ENCODE results near the gene ZNF76. TPM values are rescaled to one million over a fixed set of nuclear protein-coding genes. Genes with fewer than 3 reads are reported as not detected.

ZNF76 gene
- total and polyA plus RNA-seq, 10 of the 15 experiments (the other 5 are each of a cell fraction or from before 2014, with no cell fraction given), result 2.8 to 41.0 (median 24.8) TPM

DNA sequence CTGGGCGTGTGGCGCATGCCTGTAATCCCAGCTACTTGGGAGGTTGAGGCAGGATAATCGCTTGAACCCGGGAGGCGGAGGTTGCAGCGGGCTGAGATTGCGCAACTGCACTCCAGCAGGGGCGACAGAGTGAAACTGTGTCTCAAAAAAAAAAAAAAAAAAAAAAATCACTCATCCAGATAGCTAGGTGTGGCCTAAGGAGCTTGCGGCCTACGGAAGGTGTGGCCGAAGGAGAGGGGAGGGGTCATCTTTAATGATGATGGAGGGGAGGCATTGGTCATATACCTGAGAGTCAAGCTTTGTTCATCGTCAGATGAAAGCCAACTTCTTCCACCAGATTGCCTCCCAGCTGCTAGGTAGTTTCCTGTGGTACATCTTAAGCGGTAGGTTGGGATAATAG is 82.0 kb downstream of the ZNF76 start:
- no peaks in the 10 kb centered on the region for H3K9me3 ChIP-seq (replicated peaks; ENCODE audit: control insufficient read depth, insufficient read depth, low read length)
- H3K79me2 ChIP-seq (ENCODE audit: control insufficient read depth, insufficient read depth, low read length), result peaks cover 31% of the 10 kb centered on the region
- no peak overlapping the region for H3K9ac ChIP-seq (ENCODE audit: control insufficient read depth, insufficient read depth, low read length)
- H3K27ac ChIP-seq (ENCODE audit: control insufficient read depth, insufficient read depth), result no peak overlapping the region
- DNase-seq (ENCODE audit: low read depth, low spot score) (no peak), FAIRE-seq (no peak), ATAC-seq (no peak)
- no peak overlapping the region for H3K4me2 ChIP-seq (ENCODE audit: control insufficient read depth, insufficient read depth)
- intact Hi-C loops (cut with micrococcal nuclease; ENCODE audit: unreplicated experiment), result loop anchor here (10.0 kb wide), 1 partner anchor 393 kb away; the partner anchor contains the start of gene ARMC12
- H2AFZ ChIP-seq (ENCODE audit: control insufficient read depth, low read depth, low read length), result no peak overlapping the region
- RAD21 ChIA-PET (ENCODE audit: unreplicated experiment), result interaction anchor here (0.7 to 5.8 kb wide), 10 partner anchors 14 to 126 kb away, joined by 3 to 125 read pairs (median 6); partner anchors contain the start of genes DEF6, FANCE and RPL10A
- in situ Hi-C loops (cut with MboI), result loop anchor here (5.0 kb wide), 1 partner anchor 111 kb away; the partner anchor contains the start of gene FANCE
- no peaks in the 10 kb centered on the region; the same call in 1 of the 2 replicates for H3K4me1 ChIP-seq (ENCODE audit: control insufficient read depth, insufficient read depth, low read length)
- BruUV-seq (replicated peaks), result no TSS peak
- CTCF ChIA-PET, result interaction anchor here (0.7 to 6.8 kb wide), 21 partner anchors 7 to 395 kb away, joined by 3 to 177 read pairs (median 4); partner anchors contain the start of genes ARMC12, DEF6, FANCE and RPL10A
- H3K4me3 ChIP-seq, result no peak overlapping the region
- no peaks in the 10 kb centered on the region for H3K27me3 ChIP-seq (replicated peaks in 1 of 2; ENCODE audit: control insufficient read depth in 2 of 2, insufficient read depth in 2 of 2, low read length in 1 of 2)
- POLR2A ChIA-PET, result interaction anchor here (0.5 to 1.2 kb wide), 10 partner anchors 36 to 210 kb away, joined by 3 to 7 read pairs (median 4); no protein-coding TSS in a partner anchor
- H3K36me3 ChIP-seq (ENCODE audit: control insufficient read depth in 2 of 2, insufficient read depth in 2 of 2, low read length in 1 of 2), result 0 out of 4 replicates have a peak, but pooled peaks cover 0 to 3% of the 10 kb centered on the region in 2 experiments
- WGBS (ENCODE audit: insufficient coverage, insufficient replicate concordance, low lambda C conversion rate, missing lambda C conversion rate), result 62% methylated on average over 7 of the region's 13 CpGs
- H4K20me1 ChIP-seq (ENCODE audit: control insufficient read depth, insufficient read depth), result no peaks in the 10 kb centered on the region
- SMC1A ChIA-PET (ENCODE audit: uncharacterized antibody, unreplicated experiment), result interaction anchor here (1.0 to 5.8 kb wide), 7 partner anchors 9 to 126 kb away, joined by 3 to 116 read pairs (median 10); partner anchors contain the start of genes DEF6, FANCE and RPL10A
- no peak for TF ChIP-seq MYC (IDR thresholded peaks at IDR 0.05; ENCODE audit: insufficient read depth, insufficient read length, insufficient replicate concordance, low read length, severe bottlenecking)
- no peak for TF ChIP-seq CBX5 (IDR thresholded peaks at IDR 0.05; ENCODE audit: low read depth)
- no peak for TF ChIP-seq SP1 (IDR thresholded peaks at IDR 0.05; ENCODE audit: low read depth, low read length)
- TF ChIP-seq SMAD1 (IDR thresholded peaks at IDR 0.05; ENCODE audit: low read depth, partially characterized antibody), result no peak
- TF ChIP-seq, protein P1, sequence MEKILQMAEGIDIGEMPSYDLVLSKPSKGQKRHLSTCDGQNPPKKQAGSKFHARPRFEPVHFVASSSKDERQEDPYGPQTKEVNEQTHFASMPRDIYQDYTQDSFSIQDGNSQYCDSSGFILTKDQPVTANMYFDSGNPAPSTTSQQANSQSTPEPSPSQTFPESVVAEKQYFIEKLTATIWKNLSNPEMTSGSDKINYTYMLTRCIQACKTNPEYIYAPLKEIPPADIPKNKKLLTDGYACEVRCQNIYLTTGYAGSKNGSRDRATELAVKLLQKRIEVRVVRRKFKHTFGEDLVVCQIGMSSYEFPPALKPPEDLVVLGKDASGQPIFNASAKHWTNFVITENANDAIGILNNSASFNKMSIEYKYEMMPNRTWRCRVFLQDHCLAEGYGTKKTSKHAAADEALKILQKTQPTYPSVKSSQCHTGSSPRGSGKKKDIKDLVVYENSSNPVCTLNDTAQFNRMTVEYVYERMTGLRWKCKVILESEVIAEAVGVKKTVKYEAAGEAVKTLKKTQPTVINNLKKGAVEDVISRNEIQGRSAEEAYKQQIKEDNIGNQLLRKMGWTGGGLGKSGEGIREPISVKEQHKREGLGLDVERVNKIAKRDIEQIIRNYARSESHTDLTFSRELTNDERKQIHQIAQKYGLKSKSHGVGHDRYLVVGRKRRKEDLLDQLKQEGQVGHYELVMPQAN (conservative IDR thresholded peaks at IDR 0.05), result no peak
- TF ChIP-seq, protein P2, sequence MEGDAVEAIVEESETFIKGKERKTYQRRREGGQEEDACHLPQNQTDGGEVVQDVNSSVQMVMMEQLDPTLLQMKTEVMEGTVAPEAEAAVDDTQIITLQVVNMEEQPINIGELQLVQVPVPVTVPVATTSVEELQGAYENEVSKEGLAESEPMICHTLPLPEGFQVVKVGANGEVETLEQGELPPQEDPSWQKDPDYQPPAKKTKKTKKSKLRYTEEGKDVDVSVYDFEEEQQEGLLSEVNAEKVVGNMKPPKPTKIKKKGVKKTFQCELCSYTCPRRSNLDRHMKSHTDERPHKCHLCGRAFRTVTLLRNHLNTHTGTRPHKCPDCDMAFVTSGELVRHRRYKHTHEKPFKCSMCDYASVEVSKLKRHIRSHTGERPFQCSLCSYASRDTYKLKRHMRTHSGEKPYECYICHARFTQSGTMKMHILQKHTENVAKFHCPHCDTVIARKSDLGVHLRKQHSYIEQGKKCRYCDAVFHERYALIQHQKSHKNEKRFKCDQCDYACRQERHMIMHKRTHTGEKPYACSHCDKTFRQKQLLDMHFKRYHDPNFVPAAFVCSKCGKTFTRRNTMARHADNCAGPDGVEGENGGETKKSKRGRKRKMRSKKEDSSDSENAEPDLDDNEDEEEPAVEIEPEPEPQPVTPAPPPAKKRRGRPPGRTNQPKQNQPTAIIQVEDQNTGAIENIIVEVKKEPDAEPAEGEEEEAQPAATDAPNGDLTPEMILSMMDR (IDR thresholded peaks at IDR 0.05 in 2 of 3, conservative IDR thresholded peaks at IDR 0.05 in 1 of 3; ENCODE audit: control insufficient read depth in 2 of 3, extremely low read depth in 1 of 3, insufficient read depth in 1 of 3, low read depth in 3 of 3, low read length in 3 of 3), result no peak
- TF ChIP-seq NFYA (IDR thresholded peaks at IDR 0.05; ENCODE audit: borderline replicate concordance, low read depth, low read length), result no peak
- no peak for TF ChIP-seq RELA (IDR thresholded peaks at IDR 0.05; ENCODE audit: borderline replicate concordance, partially characterized antibody)
- TF ChIP-seq RCOR1 (conservative IDR thresholded peaks at IDR 0.05; ENCODE audit: low read depth, low read length), result no peak
- no peak for TF ChIP-seq PAX8 (IDR thresholded peaks at IDR 0.05)
- no peak for TF ChIP-seq LARP7 (IDR thresholded peaks at IDR 0.05)
- no peak for TF ChIP-seq SMC3 (IDR thresholded peaks at IDR 0.05; ENCODE audit: borderline replicate concordance, low read length)
- TF ChIP-seq EZH2 (IDR thresholded peaks at IDR 0.05; ENCODE audit: borderline replicate concordance, control insufficient read depth, low read depth, low read length), result no peak
- TF ChIP-seq MEF2A (IDR thresholded peaks at IDR 0.05; ENCODE audit: insufficient read depth, low read depth, low read length), result no peak
- no peak for TF ChIP-seq KDM1A (IDR thresholded peaks at IDR 0.05; ENCODE audit: borderline replicate concordance)
- TF ChIP-seq, protein P3, sequence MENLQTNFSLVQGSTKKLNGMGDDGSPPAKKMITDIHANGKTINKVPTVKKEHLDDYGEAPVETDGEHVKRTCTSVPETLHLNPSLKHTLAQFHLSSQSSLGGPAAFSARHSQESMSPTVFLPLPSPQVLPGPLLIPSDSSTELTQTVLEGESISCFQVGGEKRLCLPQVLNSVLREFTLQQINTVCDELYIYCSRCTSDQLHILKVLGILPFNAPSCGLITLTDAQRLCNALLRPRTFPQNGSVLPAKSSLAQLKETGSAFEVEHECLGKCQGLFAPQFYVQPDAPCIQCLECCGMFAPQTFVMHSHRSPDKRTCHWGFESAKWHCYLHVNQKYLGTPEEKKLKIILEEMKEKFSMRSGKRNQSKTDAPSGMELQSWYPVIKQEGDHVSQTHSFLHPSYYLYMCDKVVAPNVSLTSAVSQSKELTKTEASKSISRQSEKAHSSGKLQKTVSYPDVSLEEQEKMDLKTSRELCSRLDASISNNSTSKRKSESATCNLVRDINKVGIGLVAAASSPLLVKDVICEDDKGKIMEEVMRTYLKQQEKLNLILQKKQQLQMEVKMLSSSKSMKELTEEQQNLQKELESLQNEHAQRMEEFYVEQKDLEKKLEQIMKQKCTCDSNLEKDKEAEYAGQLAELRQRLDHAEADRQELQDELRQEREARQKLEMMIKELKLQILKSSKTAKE (IDR thresholded peaks at IDR 0.05; ENCODE audit: low read depth, poor library complexity, severe bottlenecking), result no peak
- TF ChIP-seq CHD2 (IDR thresholded peaks at IDR 0.05; ENCODE audit: borderline replicate concordance, low read depth, low read length), result no peak
- TF ChIP-seq TCF3 (IDR thresholded peaks at IDR 0.05; ENCODE audit: borderline replicate concordance, insufficient read depth, low read depth, low read length), result no peak

Measured in GM12878 (cell line).